Tibial nerve (tissue), 4 donors: ENCODE data around the gene ERCC8.

Source experiments
- EP300 ChIP-seq, 2 donors: sonication (generic); formaldehyde crosslinking; IDR thresholded peaks; one replicate each; pipeline ENCODE4 v1.6.1; 2017; ENCODE audit warnings: antibody characterized with exemption in 2 of 2, mild to moderate bottlenecking in 1 of 2
- POLR2A ChIP-seq, 2 donors: fragments of 450-650 bp; IDR thresholded peaks; one replicate each; pipeline ENCODE4 v1.6.1; 2017; ENCODE audit warnings: antibody characterized with exemption in 2 of 2, mild to moderate bottlenecking in 2 of 2, moderate library complexity in 2 of 2
- TF ChIP-seq, protein P1 (sequence below), 5 experiments: fragments of 200-600 bp in 3 of 5; fragments of 450-650 bp in 2 of 5; sonication (generic) in 3 of 5; IDR thresholded peaks; one replicate each; pipeline ENCODE4 v1.5.1; 2016 to 2019; ENCODE audit warnings: antibody characterized with exemption in 5 of 5, mild to moderate bottlenecking in 3 of 5, moderate library complexity in 2 of 5

DNA sequence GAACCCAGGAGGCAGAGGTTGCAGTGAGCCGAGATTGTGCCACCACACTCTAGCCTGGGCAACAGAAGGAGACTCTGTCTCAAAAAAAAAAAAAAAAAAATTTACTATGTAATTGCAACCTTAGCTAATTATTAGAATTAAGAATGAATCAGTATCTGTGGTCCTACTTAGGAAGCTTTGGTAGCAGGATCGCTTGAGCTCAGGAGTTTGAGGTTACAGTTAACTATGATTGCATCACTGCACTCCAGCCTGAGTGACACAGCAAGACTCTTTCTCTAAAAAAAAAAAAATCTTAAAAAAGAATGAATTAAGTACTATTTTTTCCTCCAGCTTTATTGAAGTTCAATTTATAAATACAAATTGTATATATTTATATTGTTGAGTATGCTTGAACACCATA, 16.8 kb upstream of the ERCC8 start:
- TF ChIP-seq POLR2A (IDR thresholded peaks at IDR 0.05) (no peak), EP300 (IDR thresholded peaks at IDR 0.05) (no peak)
- TF ChIP-seq, protein P1, sequence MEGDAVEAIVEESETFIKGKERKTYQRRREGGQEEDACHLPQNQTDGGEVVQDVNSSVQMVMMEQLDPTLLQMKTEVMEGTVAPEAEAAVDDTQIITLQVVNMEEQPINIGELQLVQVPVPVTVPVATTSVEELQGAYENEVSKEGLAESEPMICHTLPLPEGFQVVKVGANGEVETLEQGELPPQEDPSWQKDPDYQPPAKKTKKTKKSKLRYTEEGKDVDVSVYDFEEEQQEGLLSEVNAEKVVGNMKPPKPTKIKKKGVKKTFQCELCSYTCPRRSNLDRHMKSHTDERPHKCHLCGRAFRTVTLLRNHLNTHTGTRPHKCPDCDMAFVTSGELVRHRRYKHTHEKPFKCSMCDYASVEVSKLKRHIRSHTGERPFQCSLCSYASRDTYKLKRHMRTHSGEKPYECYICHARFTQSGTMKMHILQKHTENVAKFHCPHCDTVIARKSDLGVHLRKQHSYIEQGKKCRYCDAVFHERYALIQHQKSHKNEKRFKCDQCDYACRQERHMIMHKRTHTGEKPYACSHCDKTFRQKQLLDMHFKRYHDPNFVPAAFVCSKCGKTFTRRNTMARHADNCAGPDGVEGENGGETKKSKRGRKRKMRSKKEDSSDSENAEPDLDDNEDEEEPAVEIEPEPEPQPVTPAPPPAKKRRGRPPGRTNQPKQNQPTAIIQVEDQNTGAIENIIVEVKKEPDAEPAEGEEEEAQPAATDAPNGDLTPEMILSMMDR (IDR thresholded peaks at IDR 0.05): no peak
